DOHH2 (cell line): ENCODE results near the gene ATP10B.

Source experiments
- H3F3A ChIP-seq: fragments of 200-600 bp; sonication (generic), shearing (Covaris generic); 2 replicates; pipeline ENCODE4 v1.6.0; 2016; ENCODE audit warnings: antibody characterized with exemption, mild to moderate bottlenecking; ENCODE audit not compliant: control insufficient read depth, insufficient read depth
- H3K27ac ChIP-seq: fragments of 200-600 bp; sonication (generic); 2 replicates; pipeline ENCODE4 v1.5.1; 2014; ENCODE audit warnings: low read depth, mild to moderate bottlenecking, low read length, moderate library complexity
- H3K27me3 ChIP-seq: fragments of 200-600 bp; sonication (generic); 2 replicates; pipeline ENCODE4 v1.6.1; 2014; ENCODE audit warnings: mild to moderate bottlenecking, low read length, mixed read lengths; ENCODE audit not compliant: control insufficient read depth
- H3K36me3 ChIP-seq: fragments of 200-600 bp; sonication (generic); 2 replicates; pipeline ENCODE4 v1.6.1; 2014; ENCODE audit warnings: mild to moderate bottlenecking, low read length, moderate library complexity, mixed read lengths; ENCODE audit not compliant: control insufficient read depth
- H3K4me1 ChIP-seq: fragments of 200-600 bp; sonication (generic); 2 replicates; pipeline ENCODE4 v1.6.1; 2014; ENCODE audit warnings: mild to moderate bottlenecking, low read length, mixed read lengths; ENCODE audit not compliant: control insufficient read depth
- H3K4me2 ChIP-seq: fragments of 200-600 bp; sonication (generic); 2 replicates; pipeline ENCODE4 v1.6.0; 2014; ENCODE audit warnings: mild to moderate bottlenecking, low read length, moderate library complexity
- H3K4me3 ChIP-seq: fragments of 200-600 bp; sonication (generic); 2 replicates; pipeline ENCODE4 v1.5.1; 2014; ENCODE audit warnings: mild to moderate bottlenecking, low read length, mixed read lengths
- H3K79me2 ChIP-seq: fragments of 200-600 bp; sonication (generic); 2 replicates; pipeline ENCODE4 v1.6.1; 2014; ENCODE audit warnings: mild to moderate bottlenecking, low read length, mixed read lengths; ENCODE audit not compliant: control insufficient read depth
- H3K9me2 ChIP-seq: fragments of 200-600 bp; sonication (generic); replicated peaks from 2 replicates; pipeline ENCODE4 v1.6.1; 2014; ENCODE audit warnings: mild to moderate bottlenecking, low read length, mixed read lengths; ENCODE audit not compliant: control insufficient read depth
- H3K9me3 ChIP-seq: fragments of 200-600 bp; sonication (generic); 2 replicates; pipeline ENCODE4 v1.6.1; 2014; ENCODE audit warnings: antibody characterized with exemption, low read length, mixed read lengths; ENCODE audit not compliant: control insufficient read depth, insufficient read depth
- H4K20me1 ChIP-seq: fragments of 200-600 bp; sonication (generic); 2 replicates; pipeline ENCODE4 v1.6.0; 2014; ENCODE audit warnings: low read depth, mild to moderate bottlenecking, antibody characterized with exemption, low read length, moderate library complexity; ENCODE audit not compliant: control insufficient read depth, insufficient read depth
- CTCF ChIP-seq: fragments of 200-600 bp; sonication (generic); IDR thresholded peaks from one replicate; pipeline ENCODE4 v1.5.1; 2014; ENCODE audit warnings: antibody characterized with exemption, mild to moderate bottlenecking, low read depth, low read length; ENCODE audit not compliant: poor library complexity, severe bottlenecking
- EZH2phosphoT487 ChIP-seq: fragments of 200-600 bp; sonication (generic); IDR thresholded peaks from 2 replicates; pipeline ENCODE4 v1.6.1; 2017; ENCODE audit warnings: borderline replicate concordance, mild to moderate bottlenecking, antibody characterized with exemption, low read length, moderate library complexity, mixed read lengths

ATP10B gene

DNA sequence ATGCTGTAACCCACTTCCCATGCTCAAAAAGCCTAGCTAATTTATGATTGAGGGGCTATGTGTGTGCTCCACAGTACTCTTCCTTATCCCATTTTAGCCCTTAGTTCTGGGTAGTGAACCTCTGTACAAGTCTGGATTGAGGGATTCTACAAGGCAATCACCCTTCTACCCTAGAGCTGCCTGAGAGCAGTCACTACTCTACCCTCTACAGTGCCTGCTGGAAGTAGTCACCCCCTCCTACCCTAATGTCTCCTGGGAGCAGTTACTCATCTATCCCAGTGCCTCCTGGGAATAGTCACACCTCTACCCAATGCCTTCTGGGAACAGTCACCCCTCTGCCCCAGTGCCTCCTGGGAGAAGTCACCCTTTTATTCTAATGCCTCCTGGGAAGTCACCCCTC lies 150.6 kb downstream of the ATP10B start:
- no peak overlapping the region for H3K27ac ChIP-seq
- H3K9me2 ChIP-seq: no peaks in the 10 kb centered on the region
- no peaks in the 10 kb centered on the region for H3K9me3 ChIP-seq
- no peak overlapping the region for H3K4me2 ChIP-seq
- no peaks in the 10 kb centered on the region for H3K79me2 ChIP-seq
- H3K4me1 ChIP-seq: no peaks in the 10 kb centered on the region
- no peaks in the 10 kb centered on the region for H4K20me1 ChIP-seq
- no peak for TF ChIP-seq CTCF
- TF ChIP-seq EZH2phosphoT487: no peak
- no peaks in the 10 kb centered on the region for H3K36me3 ChIP-seq
- H3F3A ChIP-seq: no peaks in the 10 kb centered on the region
- no peaks in the 10 kb centered on the region; the same call in 1 of the 2 replicates for H3K27me3 ChIP-seq
- H3K4me3 ChIP-seq: no peak overlapping the region

DNA sequence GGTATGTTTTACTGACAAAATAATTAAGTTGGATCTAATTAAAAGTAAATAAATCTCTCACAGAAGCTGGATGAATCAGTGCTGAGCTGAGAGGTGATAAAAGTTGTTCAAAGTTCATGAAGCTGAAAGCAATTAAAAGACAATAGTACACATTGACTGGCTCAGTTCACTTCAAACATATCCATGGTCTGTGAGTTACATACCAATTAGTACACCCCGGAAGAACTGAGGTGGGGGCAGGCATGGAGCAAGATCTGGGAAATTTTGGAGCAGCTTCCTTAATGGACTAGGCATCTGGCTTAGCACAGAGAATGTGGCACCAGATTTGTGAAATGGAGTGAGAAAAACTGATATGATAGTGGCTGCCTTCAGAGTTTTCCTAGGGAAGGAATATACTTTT lies 152.7 kb downstream of the ATP10B start:
- no peaks in the 10 kb centered on the region for H3K79me2 ChIP-seq
- no peaks in the 10 kb centered on the region; the same call in 1 of the 2 replicates for H3K27me3 ChIP-seq
- H3K9me2 ChIP-seq: no peaks in the 10 kb centered on the region
- TF ChIP-seq EZH2phosphoT487 (no peak), CTCF (no peak)
- no peaks in the 10 kb centered on the region for H4K20me1 ChIP-seq
- no peaks in the 10 kb centered on the region for H3K9me3 ChIP-seq
- no peaks in the 10 kb centered on the region for H3K36me3 ChIP-seq
- no peak overlapping the region for H3K4me3 ChIP-seq
- no peak overlapping the region for H3K4me2 ChIP-seq
- no peak overlapping the region for H3K27ac ChIP-seq
- H3K4me1 ChIP-seq: no peaks in the 10 kb centered on the region
- no peaks in the 10 kb centered on the region for H3F3A ChIP-seq

GRCh38 chr5:160697281-160697680 lies 154.7 kb downstream of the ATP10B start:
- Histone ChIP-seq H3K36me3 (no peaks in the 10 kb centered on the region), H3K27ac (no peak overlapping the region), H3K9me2 (no peaks in the 10 kb centered on the region), H4K20me1 (no peaks in the 10 kb centered on the region), H3K79me2 (no peaks in the 10 kb centered on the region), H3K27me3 (no peaks in the 10 kb centered on the region; the same call in 1 of the 2 replicates), H3K4me1 (no peaks in the 10 kb centered on the region), H3K4me2 (no peak overlapping the region), H3K4me3 (no peak overlapping the region), H3F3A (no peaks in the 10 kb centered on the region), H3K9me3 (no peaks in the 10 kb centered on the region)
- no peak for TF ChIP-seq CTCF
- no peak for TF ChIP-seq EZH2phosphoT487

GRCh38 chr5:160694896-160695295 lies 157.1 kb downstream of the ATP10B start:
- no peaks in the 10 kb centered on the region for H3K4me1 ChIP-seq

More at GRCh38 chr5:160694896-160695295, 157.1 kb downstream of the ATP10B start:
- no peaks in the 10 kb centered on the region for H3K9me3 ChIP-seq
- H3K27me3 ChIP-seq: no peaks in the 10 kb centered on the region; the same call in 1 of the 2 replicates
- no peaks in the 10 kb centered on the region for H3K36me3 ChIP-seq
- no peak overlapping the region for H3K27ac ChIP-seq
- H3K4me3 ChIP-seq: no peak overlapping the region
- no peaks in the 10 kb centered on the region for H3K9me2 ChIP-seq
- H3K79me2 ChIP-seq: no peaks in the 10 kb centered on the region
- no peak overlapping the region for H3K4me2 ChIP-seq
- H4K20me1 ChIP-seq: no peaks in the 10 kb centered on the region
- TF ChIP-seq EZH2phosphoT487 (no peak), CTCF (no peak)
- no peaks in the 10 kb centered on the region for H3F3A ChIP-seq
